Non-pigmented ciliary epithelial cell (primary cell): ENCODE data around the gene CDK2AP2.
"Not testable (repeated sequence)": the region's sequence is repeated elsewhere in the genome, so short reads cannot be mapped to it uniquely, and the experiment has no call there.

ENCODE experiments used
- DNase-seq: peaks from one replicate; pipeline ENCODE4 v3.0.0-alpha.2; 2010; ENCODE audit warnings: low read depth

CDK2AP2 gene

DNA sequence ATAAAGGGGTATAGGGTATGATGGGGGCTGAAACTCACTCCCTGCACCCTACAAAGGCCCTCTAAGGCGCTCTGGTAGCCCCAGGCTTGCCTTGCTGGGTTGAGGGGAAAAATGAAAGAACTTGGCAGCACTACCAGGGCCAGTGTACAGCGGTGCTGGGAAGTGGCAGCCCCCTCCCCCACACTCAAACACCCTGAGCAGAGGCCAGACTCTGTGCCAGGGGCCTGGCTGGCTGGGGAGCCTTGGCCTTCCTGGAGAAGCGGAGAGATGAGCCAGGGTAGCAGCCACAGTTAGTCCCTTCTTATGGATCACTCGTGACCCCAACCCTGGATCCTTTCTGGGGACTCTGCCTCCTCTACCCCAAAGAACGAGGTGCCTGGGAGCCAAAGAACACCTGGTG is 41.6 kb downstream of the CDK2AP2 start:
- no peak for DNase-seq

DNA sequence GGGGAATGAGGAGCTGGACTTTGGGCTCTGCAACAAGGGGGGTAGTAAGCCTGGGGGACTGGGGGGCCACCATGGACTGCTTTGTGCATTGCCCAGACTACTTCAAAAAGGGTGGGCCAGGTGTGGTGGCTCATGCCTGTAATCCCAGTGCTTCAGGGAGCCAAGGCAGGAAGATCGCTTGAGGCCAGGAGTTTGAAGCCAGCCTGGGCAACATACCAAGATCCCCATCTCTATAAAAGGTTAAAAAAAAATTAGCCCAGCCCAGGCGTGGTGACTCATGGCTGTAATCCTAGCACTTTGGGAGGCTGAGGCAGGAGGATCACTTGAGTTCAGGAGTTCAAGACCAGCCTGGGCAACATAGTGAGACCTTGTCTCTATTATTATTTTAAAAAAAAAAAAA is 42.4 kb downstream of the CDK2AP2 start:
- not testable (repeated sequence) for DNase-seq

DNA sequence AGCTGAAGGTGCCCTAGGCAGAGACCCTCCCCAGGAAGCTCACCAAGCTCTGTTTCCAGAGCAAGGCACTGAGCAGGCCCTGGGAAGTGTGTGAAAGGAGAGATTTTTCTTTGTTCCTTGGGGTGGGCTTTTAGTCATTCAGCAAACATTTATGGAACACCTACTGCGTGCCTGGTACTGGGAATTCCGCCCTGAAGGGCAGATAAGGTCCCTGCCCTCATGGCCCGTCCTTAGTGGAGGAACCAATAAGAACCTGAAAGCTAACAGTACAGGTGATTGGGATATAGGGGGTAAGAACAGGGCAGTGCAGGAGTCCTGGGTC is 42.8 kb downstream of the CDK2AP2 start:
- DNase-seq, result no peak

DNA sequence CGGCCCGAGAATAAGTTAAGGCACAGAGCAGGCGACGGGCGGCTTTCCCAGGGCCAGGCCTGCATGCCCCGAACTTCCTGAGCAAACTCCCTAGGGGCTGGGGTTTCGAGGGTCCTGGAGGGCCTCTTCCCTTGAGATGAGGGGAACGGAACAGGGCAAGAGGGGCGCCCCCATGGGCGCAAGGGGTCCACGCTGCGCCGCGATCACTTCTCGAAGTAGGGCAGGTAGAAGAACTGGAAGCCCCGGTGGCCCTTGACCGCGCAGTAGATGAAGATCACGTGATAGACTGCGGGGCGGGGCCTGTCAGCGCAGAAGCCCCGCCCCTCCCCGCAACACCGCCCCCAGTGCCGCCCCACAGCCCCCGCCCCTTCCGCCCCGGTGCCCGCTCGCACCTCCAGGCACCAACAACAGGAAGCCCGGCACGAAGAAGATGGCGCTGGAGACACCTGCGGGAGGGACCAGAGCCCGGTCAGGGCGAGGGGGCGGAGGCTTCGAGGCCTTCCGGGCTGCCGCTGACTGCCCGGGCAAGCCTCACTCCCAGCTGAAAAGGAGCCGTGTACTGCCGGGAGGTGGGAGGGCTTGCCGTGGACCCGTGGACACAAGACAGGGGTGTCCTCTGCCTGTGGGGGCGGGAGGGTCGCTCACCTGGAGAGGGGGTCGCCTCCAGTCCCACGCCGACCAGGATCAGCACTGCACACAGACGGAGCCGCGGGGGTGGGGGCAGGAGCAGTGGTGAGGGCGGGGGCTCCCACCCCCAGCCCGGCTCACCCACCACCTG is 43.4 kb downstream of the CDK2AP2 start:
- DNase-seq, result peak; percentile 17

DNA sequence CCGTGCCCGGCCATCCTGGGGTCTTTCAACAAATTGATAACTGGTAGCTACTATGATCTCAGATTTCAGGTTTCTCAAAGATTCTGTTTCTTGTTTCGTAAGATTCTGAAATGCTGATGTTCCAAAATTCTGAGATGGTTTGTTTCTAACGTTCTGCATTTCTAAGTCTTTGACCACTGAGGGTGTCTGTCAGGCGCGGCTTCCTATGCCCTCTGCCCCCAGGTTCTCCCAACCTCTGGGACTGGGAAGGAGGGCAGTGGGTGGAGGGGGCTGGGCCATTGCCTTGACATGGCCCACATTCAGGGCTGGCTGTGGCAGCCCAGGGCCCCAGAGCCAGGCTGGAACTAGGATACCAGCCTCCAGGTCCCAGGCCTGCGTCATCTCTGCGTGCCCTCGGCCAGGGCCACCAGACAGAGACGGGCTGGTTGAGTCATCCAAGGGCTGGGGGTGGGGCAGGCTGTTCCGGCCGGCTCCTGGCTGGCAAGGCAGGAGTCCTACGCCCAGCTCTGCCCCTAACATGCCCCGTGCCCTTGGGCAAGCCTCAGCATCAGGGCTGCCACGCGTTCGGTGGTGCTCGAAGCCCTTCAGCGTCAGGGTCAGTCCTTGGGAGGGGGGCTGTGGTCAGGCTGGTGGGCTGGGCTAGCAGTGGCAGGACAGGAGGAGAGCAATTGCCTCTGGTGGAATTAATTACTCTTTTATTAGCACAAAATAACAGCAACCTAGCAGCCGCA is 44.1 kb downstream of the CDK2AP2 start:
- no peak for DNase-seq

DNA sequence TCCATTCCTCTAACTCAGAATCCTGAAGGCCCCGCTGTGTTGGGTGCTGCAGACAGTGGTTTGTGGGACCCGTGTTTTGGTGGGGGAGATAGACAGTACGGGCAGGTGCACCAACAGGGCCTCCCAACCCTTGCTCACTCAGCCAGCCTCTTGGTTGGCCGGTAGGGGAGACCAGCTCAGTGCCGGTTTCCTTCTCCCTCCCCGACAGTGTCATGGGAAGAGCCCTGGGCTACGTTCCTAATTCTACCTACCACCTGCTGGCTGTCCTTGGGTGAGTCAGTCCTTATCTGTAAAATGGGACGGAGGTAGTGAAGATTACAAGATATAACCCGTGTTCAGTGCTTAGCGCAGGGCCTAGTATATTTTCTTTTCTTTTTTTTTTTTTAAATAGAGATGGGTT is 44.8 kb downstream of the CDK2AP2 start:
- no peak for DNase-seq

DNA sequence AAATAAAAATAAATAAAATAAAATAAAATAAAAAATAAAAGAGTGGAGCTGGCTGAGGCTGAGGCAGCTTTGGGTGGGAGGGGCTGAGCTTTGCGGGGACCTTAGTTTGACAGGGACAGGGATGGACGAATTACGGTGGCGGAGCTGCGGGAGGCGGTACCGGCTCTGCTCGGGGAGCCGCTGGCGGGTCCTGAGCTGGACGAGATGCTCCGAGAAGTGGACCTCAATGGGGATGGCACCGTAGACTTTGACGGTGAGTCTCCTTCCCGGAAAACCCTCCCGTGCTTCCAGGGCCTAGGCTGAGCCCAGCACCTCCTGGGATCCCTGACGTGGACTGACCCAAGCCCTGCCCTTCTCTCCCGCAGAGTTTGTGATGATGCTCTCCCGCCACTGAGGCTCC is 49.7 kb downstream of the CDK2AP2 start:
- no peak for DNase-seq

DNA sequence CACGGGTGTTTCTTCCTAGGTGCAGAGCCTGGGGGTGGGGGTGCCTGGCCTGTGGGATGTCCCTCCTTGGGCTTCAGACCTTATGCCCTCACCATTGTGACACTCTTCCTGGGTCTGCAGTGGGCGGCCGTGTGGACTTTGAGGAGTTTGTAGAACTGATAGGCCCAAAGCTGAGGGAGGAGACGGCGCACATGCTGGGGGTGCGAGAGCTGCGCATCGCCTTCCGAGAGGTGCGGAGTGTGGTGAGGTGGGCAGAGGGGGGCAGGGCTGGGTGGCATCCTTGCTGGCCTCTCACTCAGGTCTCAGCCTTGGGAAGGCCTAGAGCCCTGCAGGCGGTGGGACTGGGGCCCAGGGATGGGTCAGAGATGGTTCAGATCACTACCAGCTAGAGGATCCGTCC is 50.5 kb downstream of the CDK2AP2 start:
- no peak for DNase-seq
